HepG2 (cell line): ENCODE measurements around the gene ZFHX3. TPM values are rescaled to one million over a fixed set of nuclear protein-coding genes. Genes with fewer than 3 reads are reported as not detected.

Experiments
- ATAC-seq: fragments of 200-7000 bp; cut with Tn5 transposase; 3 replicates; pipeline ENCODE4 v1.9.1; 2020; ENCODE audit warnings: mild to moderate bottlenecking, moderate library complexity
- BruUV-seq: library from RNA; stranded (reverse); fragments of 400-500 nt; replicated peaks from 2 replicates; lab custom pipeline; 2021; lab: Mats Ljungman, UMichigan
- CTCF ChIA-PET: fragments of 300-600 bp; formaldehyde crosslinking; extraction: SDS; loops from one replicate; lab custom pipeline; 2021; ENCODE audit warnings: low total read pairs, inconsistent platforms, low intra/inter-chr PET ratio; lab: Yijun Ruan, JAX
- POLR2A ChIA-PET: fragments of 350-600 bp; sonication (Branson Sonifier 250); formaldehyde crosslinking; loops from one replicate; lab custom pipeline; 2020; ENCODE audit warnings: antibody characterized with exemption, inconsistent platforms; lab: Yijun Ruan, JAX
- DNase-seq: peaks from one replicate; pipeline ENCODE4 v3.0.0-alpha.2; 2015; ENCODE audit warnings: low spot score
- FAIRE-seq: peaks from 3 replicates; lab custom pipeline; 2011; peaks lifted over from hg19 to GRCh38; lab: Jason Lieb, UNC
- H2AFZ ChIP-seq: one replicate; pipeline ENCODE4 v1.6.1; 2011; ENCODE audit warnings: low read length, inconsistent platforms
- H3K27ac ChIP-seq: fragments of 300-600 bp; 3 replicates; pipeline ENCODE4 v1.8.0; 2011; ENCODE audit warnings: mixed run types, mild to moderate bottlenecking, mixed read lengths, low read length, inconsistent platforms; ENCODE audit not compliant: insufficient read depth; ENCODE audit errors: extremely low read length
- H3K27me3 ChIP-seq, 2 experiments: fragments of 200-600 bp in 1 of 2; 2 replicates in 1 of 2; 3 replicates in 1 of 2; pipeline versions ENCODE4 v1.6.0 to v1.8.0; 2011; ENCODE audit warnings: low read length in 2 of 2, mild to moderate bottlenecking in 2 of 2, moderate library complexity in 2 of 2, inconsistent platforms in 1 of 2; ENCODE audit not compliant: insufficient read depth in 2 of 2, control insufficient read depth in 1 of 2
- H3K36me3 ChIP-seq, 2 experiments: fragments of 200-600 bp in 1 of 2; replicated peaks in 1 of 2; 2 replicates in 1 of 2; 3 replicates in 1 of 2; pipeline versions ENCODE4 v1.5.1 to v1.8.0; 2011; ENCODE audit warnings: low read length in 2 of 2, inconsistent platforms in 1 of 2; ENCODE audit not compliant: insufficient read depth in 2 of 2, control insufficient read depth in 1 of 2
- H3K4me1 ChIP-seq: 2 replicates; pipeline ENCODE4 v1.5.1; 2012; ENCODE audit warnings: low read length, inconsistent platforms; ENCODE audit not compliant: insufficient read depth
- H3K4me2 ChIP-seq: 2 replicates; pipeline ENCODE4 v1.6.0; 2011; ENCODE audit warnings: low read depth, low read length, inconsistent platforms
- H3K4me3 ChIP-seq, 3 experiments: fragments of 200-600 bp in 1 of 3; sonication (generic), shearing (Covaris generic) in 1 of 3; replicated peaks in 1 of 3; 2 replicates each; pipeline ENCODE4 v1.5.1; 2011 to 2016; ENCODE audit warnings: low read length in 3 of 3, inconsistent platforms in 2 of 3, low read depth in 2 of 3, mild to moderate bottlenecking in 2 of 3, control low read depth in 1 of 3, mixed read lengths in 1 of 3; ENCODE audit not compliant: insufficient read depth in 1 of 3
- H3K79me2 ChIP-seq: one replicate; pipeline ENCODE4 v1.6.1; 2011; ENCODE audit warnings: low read length, inconsistent platforms; ENCODE audit not compliant: insufficient read depth
- H3K9ac ChIP-seq: 2 replicates; pipeline ENCODE4 v1.6.0; 2011; ENCODE audit warnings: mild to moderate bottlenecking, low read depth, low read length, inconsistent platforms; ENCODE audit not compliant: insufficient read depth
- H3K9me3 ChIP-seq: 2 replicates; pipeline ENCODE4 v1.5.1; 2012; ENCODE audit warnings: mild to moderate bottlenecking, low read length
- H4K20me1 ChIP-seq: 2 replicates; pipeline ENCODE4 v1.6.0; 2011; ENCODE audit warnings: inconsistent platforms, mild to moderate bottlenecking, low read length, moderate library complexity; ENCODE audit not compliant: insufficient read depth
- NKX3-1 ChIP-seq: sonication (generic); formaldehyde crosslinking; IDR thresholded peaks from 2 replicates; pipeline ENCODE4 v1.5.0; 2020; ENCODE audit warnings: missing genetic modification reagents
- RNF2 ChIP-seq: fragments of 450-650 bp; conservative IDR thresholded peaks from 2 replicates; pipeline ENCODE4 v1.6.1; 2016; ENCODE audit warnings: low read depth
- WGBS: methylation state at CpG from one replicate; pipeline ENCODE4 v1.1.6; 2017; ENCODE audit warnings: low lambda C conversion rate; 5-methylcytosine and 5-hydroxymethylcytosine counted together
- in situ Hi-C: cut with HindIII; loops from 2 replicates; pipeline ENCODE4 v1.10.0; 2017; ENCODE audit warnings: low pct_unique_long_range_greater_than_20kb; ENCODE audit not compliant: extremely low pct_ligation_motif_present
- intact Hi-C: fragments of 100-400 bp; cut with micrococcal nuclease; formaldehyde crosslinking; loops from one replicate; pipeline ENCODE4 v1.10.0; 2022; ENCODE audit not compliant: unreplicated experiment
- polyA plus RNA-seq, 8 experiments: library from polyadenylated mRNA; depleted of rRNA in 3 of 8; stranded (reverse) in 7 of 8; unstranded in 1 of 8; fragments of >200 nt; fragmentation: Illumina TruSeq in 4 of 8; extraction: Trizol in 4 of 8; gene quantifications; 2 replicates each; pipeline versions ENCODE4 v1.2.1 to v1.2.3, GENCODE V29; 2011 to 2016; ENCODE audit warnings: low read depth in 4 of 8, missing spikeins in 1 of 8, mixed read lengths in 1 of 8; ENCODE audit not compliant: insufficient read depth in 1 of 8
- total RNA-seq, 5 experiments: library from RNA; depleted of rRNA; stranded (reverse); fragments of >200 nt; fragmentation: Illumina TruSeq; extraction: Trizol; gene quantifications; 2 replicates each; pipeline ENCODE4 v1.2.3, GENCODE V29; 2016; ENCODE audit warnings: low read depth in 1 of 5
- TF ChIP-seq, protein P1 (sequence below): sonication (generic); formaldehyde crosslinking; IDR thresholded peaks from 2 replicates; pipeline ENCODE4 v1.5.0; 2020; ENCODE audit warnings: missing genetic modification reagents
- TF ChIP-seq, protein P2 (sequence below): sonication (generic); formaldehyde crosslinking; IDR thresholded peaks from 2 replicates; pipeline ENCODE4 v1.4.0; 2020; ENCODE audit warnings: mild to moderate bottlenecking, missing genetic modification reagents

Gene ZFHX3
- total and polyA plus RNA-seq, 2 of the 13 experiments (the other 11 are each of a cell fraction or from before 2014, with no cell fraction given): 5.0 to 6.0 TPM

DNA sequence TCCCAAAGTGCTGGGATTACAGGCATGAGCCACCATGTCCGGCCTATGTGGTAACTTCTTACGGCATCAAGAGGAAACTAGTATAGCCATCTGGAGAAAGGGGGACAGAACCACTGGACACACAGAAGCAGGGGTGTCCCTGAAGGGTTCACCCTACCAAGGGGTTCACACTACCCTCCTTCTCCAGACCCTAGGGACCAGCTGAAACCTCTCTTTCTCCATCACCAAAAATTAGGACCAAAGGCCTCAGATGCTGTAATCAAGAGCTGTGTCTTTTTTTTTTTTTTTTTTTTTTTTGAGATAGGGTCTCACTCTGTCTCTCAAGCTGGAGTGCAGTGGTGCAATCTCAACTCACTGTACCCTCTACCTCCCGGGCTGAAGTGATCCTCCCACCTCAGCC, 33.2 kb downstream of the ZFHX3 start:
- Histone ChIP-seq H3K27ac (no peak overlapping the region), H4K20me1 (peaks cover 15% of the 10 kb centered on the region; the same call in 1 of the 2 replicates), H3K36me3 (no peaks in the 10 kb centered on the region; a peak in 1 of 5 replicates), H3K9me3 (no peaks in the 10 kb centered on the region), H3K4me2 (no peak overlapping the region), H3K4me1 (peaks cover 58% of the 10 kb centered on the region), H3K9ac (no peak overlapping the region), H3K27me3 (no peaks in the 10 kb centered on the region), H2AFZ (no peak overlapping the region), H3K4me3 (no peak overlapping the region), H3K79me2 (peaks cover 95% of the 10 kb centered on the region)
- intact Hi-C loops: no loop called here
- BruUV-seq: no TSS peak
- in situ Hi-C loops: no loop called here
- POLR2A ChIA-PET: interaction anchor here (0.6 to 2.0 kb wide), 3 partner anchors 40 to 43 kb away, joined by 3 to 4 read pairs (median 3); no protein-coding TSS in a partner anchor
- WGBS: 91% methylated on average over 3 of the region's 3 CpGs
- no peak for TF ChIP-seq NKX3-1 (CRISPR knock-in tag)
- ATAC-seq (no peak), FAIRE-seq (no peak), DNase-seq (no peak)
- CTCF ChIA-PET: no interaction called here

DNA sequence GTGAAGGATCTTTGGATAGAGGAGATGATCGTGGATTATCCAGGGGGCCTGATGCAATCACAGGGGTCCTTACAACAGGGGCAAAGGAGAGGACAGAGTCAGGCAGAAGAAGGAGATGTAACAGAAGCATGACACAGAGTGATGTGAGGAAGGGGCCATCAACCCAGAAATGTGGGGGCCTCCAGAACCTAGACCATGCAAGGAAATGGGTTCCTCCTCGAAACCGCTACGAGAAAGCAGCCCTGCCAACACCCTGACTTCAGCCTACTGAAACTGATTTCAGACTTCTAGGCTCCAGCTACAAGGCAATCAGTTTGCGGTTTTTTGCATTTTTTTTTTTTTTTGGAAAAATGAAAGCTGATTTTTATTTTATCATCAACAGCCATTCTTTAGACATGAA, 34.0 kb downstream of the ZFHX3 start:
- Histone ChIP-seq H3K27ac (no peak overlapping the region), H3K27me3 (no peaks in the 10 kb centered on the region), H3K36me3 (no peaks in the 10 kb centered on the region; a peak in 1 of 5 replicates), H3K79me2 (peaks cover 95% of the 10 kb centered on the region), H4K20me1 (peaks cover 15% of the 10 kb centered on the region; the same call in 1 of the 2 replicates), H3K4me3 (no peak overlapping the region), H3K9me3 (no peaks in the 10 kb centered on the region), H3K4me1 (peaks cover 51% of the 10 kb centered on the region), H2AFZ (no peak overlapping the region), H3K9ac (no peak overlapping the region), H3K4me2 (no peak overlapping the region)
- FAIRE-seq: no peak
- TF ChIP-seq, protein P1, sequence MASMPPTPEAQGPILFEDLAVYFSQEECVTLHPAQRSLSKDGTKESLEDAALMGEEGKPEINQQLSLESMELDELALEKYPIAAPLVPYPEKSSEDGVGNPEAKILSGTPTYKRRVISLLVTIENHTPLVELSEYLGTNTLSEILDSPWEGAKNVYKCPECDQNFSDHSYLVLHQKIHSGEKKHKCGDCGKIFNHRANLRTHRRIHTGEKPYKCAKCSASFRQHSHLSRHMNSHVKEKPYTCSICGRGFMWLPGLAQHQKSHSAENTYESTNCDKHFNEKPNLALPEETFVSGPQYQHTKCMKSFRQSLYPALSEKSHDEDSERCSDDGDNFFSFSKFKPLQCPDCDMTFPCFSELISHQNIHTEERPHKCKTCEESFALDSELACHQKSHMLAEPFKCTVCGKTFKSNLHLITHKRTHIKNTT (CRISPR knock-in tag): no peak
- no peak for TF ChIP-seq RNF2
- TF ChIP-seq, protein P2, sequence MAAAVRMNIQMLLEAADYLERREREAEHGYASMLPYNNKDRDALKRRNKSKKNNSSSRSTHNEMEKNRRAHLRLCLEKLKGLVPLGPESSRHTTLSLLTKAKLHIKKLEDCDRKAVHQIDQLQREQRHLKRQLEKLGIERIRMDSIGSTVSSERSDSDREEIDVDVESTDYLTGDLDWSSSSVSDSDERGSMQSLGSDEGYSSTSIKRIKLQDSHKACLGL (CRISPR knock-in tag): no peak
- ChIA-PET POLR2A (no interaction called here), CTCF (no interaction called here)
- ATAC-seq: no peak
- in situ Hi-C loops: no loop called here
- intact Hi-C loops: no loop called here
- WGBS: 97% methylated on average over 5 of the region's 5 CpGs
- no TSS peak for BruUV-seq
- no peak for DNase-seq
